Nephron (organoid): ENCODE results near the gene SPINT4.
"Not testable (repeated sequence)": the region's sequence is repeated elsewhere in the genome, so short reads cannot be mapped to it uniquely, and the experiment has no call there.

Experiments used
- H3K27ac Mint-ChIP-seq, 3 experiments: 2 replicates each; pipeline ENCODE4 v1.8.0; 2020; ENCODE audit warnings: mixed read lengths in 3 of 3, mild to moderate bottlenecking in 2 of 3, moderate library complexity in 1 of 3
- H3K27me3 Mint-ChIP-seq: 2 replicates; pipeline ENCODE4 v1.8.0; 2021; ENCODE audit warnings: low read depth, mild to moderate bottlenecking, moderate library complexity, mixed read lengths
- H3K36me3 Mint-ChIP-seq: 2 replicates; pipeline ENCODE4 v1.8.0; 2020; ENCODE audit warnings: low read depth, mixed read lengths
- H3K4me1 Mint-ChIP-seq: 2 replicates; pipeline ENCODE4 v1.8.0; 2020; ENCODE audit warnings: mixed read lengths
- H3K4me3 Mint-ChIP-seq, 3 experiments: 2 replicates each; pipeline ENCODE4 v1.8.0; 2020; ENCODE audit warnings: mild to moderate bottlenecking in 3 of 3, mixed read lengths in 3 of 3, moderate library complexity in 2 of 3
- H3K9me3 Mint-ChIP-seq: 2 replicates; pipeline ENCODE4 v1.8.0; 2020; ENCODE audit warnings: mixed read lengths
- CTCF ChIP-seq, 3 experiments: fragments of 200-600 bp; sonication (generic); IDR thresholded peaks; one replicate each; pipeline ENCODE4 v1.5.0; 2021; ENCODE audit warnings: antibody characterized with exemption in 3 of 3; ENCODE audit not compliant: unreplicated experiment in 3 of 3

SPINT4 gene

GRCh38 chr20:45701104-45701503 is 21.0 kb upstream of the SPINT4 start:
- Mint-ChIP-seq H3K9me3 (no peaks in the 10 kb centered on the region), H3K4me3 (no peak overlapping the region), H3K4me1 (no peaks in the 10 kb centered on the region), H3K27ac (no peak overlapping the region), H3K36me3 (no peaks in the 10 kb centered on the region), H3K27me3 (peaks cover 11% of the 10 kb centered on the region)
- TF ChIP-seq CTCF (IDR thresholded peaks at IDR 0.05; ENCODE audit: unreplicated experiment in 3 of 3): no peak

GRCh38 chr20:45701873-45702272 is 20.3 kb upstream of the SPINT4 start, which contains the start of gene WFDC13:
WFDC13 (plus strand) TSS chr20:45702038; CDS start chr20:45702124, 86 bp downstream.
- H3K27me3 Mint-ChIP-seq: peaks cover 11% of the 10 kb centered on the region
- H3K4me1 Mint-ChIP-seq: no peaks in the 10 kb centered on the region
- no peak for TF ChIP-seq CTCF (IDR thresholded peaks at IDR 0.05; ENCODE audit: unreplicated experiment in 3 of 3)
- H3K27ac Mint-ChIP-seq: no peak within 1 kb of the TSS
- no peaks in the 10 kb centered on the region for H3K36me3 Mint-ChIP-seq
- no peak within 1 kb of the TSS for H3K4me3 Mint-ChIP-seq
- H3K9me3 Mint-ChIP-seq: no peaks in the 10 kb centered on the region

- Mint-ChIP-seq H3K9me3 (no peaks in the 10 kb centered on the region), H3K27ac (no peak within 1 kb of the TSS), H3K27me3 (peaks cover 11% of the 10 kb centered on the region), H3K4me1 (no peaks in the 10 kb centered on the region), H3K36me3 (no peaks in the 10 kb centered on the region), H3K4me3 (no peak within 1 kb of the TSS)
- TF ChIP-seq CTCF (IDR thresholded peaks at IDR 0.05; ENCODE audit: unreplicated experiment in 3 of 3): no peak
Observed at GRCh38 chr20:45704969-45705637, 17.0 kb upstream of the SPINT4 start, which contains the start of gene WFDC10B. WFDC10B (minus strand) TSS chr20:45705019; CDS start chr20:45685992, 19,027 bp downstream.

GRCh38 chr20:45716141-45716688 is 5.9 kb upstream of the SPINT4 start:
- H3K4me1 Mint-ChIP-seq, H3K27ac Mint-ChIP-seq, H3K36me3 Mint-ChIP-seq, H3K27me3 Mint-ChIP-seq, H3K4me3 Mint-ChIP-seq: not testable (repeated sequence)
- peaks cover 20% of the 10 kb centered on the region for H3K9me3 Mint-ChIP-seq

- no peaks in the 10 kb centered on the region for H3K4me1 Mint-ChIP-seq
- TF ChIP-seq CTCF (IDR thresholded peaks at IDR 0.05; ENCODE audit: unreplicated experiment in 3 of 3): no peak
- peaks cover 6% of the 10 kb centered on the region for H3K9me3 Mint-ChIP-seq
- no peak overlapping the region for H3K27ac Mint-ChIP-seq
- no peaks in the 10 kb centered on the region for H3K36me3 Mint-ChIP-seq
- H3K27me3 Mint-ChIP-seq: peaks cover 4% of the 10 kb centered on the region
- no peak overlapping the region for H3K4me3 Mint-ChIP-seq
Observed at GRCh38 chr20:45725134-45725533, 3.0 kb downstream of the SPINT4 start.

- H3K9me3 Mint-ChIP-seq: peaks cover 17% of the 10 kb centered on the region
- no peak overlapping the region for H3K4me3 Mint-ChIP-seq
- no peaks in the 10 kb centered on the region for H3K4me1 Mint-ChIP-seq
- TF ChIP-seq CTCF (IDR thresholded peaks at IDR 0.05; ENCODE audit: unreplicated experiment in 3 of 3): no peak
- no peak overlapping the region for H3K27ac Mint-ChIP-seq
- no peaks in the 10 kb centered on the region for H3K36me3 Mint-ChIP-seq
- H3K27me3 Mint-ChIP-seq: peaks cover 4% of the 10 kb centered on the region
Observed at GRCh38 chr20:45727044-45727443, 4.9 kb downstream of the SPINT4 start.
